Measurements from ENCODE around the gene CCNL1.

CCNL1 gene

DNA sequence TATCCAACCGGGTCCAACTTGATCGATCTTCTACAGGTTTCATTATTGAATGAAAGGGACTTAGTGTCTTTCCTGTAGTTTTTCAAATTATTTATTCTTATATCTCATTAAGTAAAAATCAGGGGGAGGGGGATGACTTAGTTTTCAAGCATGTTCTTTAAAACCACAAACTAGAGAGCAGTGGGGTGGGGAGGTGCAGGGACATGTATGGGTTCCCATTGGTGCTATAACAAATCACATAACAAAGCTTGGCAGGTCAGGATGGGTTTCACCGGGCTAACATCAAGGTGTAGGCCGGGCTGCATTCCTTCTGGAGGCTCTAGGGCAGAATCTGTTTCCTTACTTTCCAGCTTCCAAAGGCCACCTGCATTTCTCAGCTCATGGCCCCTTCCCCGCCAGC is 32.7 kb downstream of the CCNL1 start:
- no peak for DNase-seq (ENCODE audit: low spot score)
- TF ChIP-seq, protein P1, sequence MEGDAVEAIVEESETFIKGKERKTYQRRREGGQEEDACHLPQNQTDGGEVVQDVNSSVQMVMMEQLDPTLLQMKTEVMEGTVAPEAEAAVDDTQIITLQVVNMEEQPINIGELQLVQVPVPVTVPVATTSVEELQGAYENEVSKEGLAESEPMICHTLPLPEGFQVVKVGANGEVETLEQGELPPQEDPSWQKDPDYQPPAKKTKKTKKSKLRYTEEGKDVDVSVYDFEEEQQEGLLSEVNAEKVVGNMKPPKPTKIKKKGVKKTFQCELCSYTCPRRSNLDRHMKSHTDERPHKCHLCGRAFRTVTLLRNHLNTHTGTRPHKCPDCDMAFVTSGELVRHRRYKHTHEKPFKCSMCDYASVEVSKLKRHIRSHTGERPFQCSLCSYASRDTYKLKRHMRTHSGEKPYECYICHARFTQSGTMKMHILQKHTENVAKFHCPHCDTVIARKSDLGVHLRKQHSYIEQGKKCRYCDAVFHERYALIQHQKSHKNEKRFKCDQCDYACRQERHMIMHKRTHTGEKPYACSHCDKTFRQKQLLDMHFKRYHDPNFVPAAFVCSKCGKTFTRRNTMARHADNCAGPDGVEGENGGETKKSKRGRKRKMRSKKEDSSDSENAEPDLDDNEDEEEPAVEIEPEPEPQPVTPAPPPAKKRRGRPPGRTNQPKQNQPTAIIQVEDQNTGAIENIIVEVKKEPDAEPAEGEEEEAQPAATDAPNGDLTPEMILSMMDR (IDR thresholded peaks at IDR 0.05; ENCODE audit: extremely low read depth, missing control alignments): no peak

DNA sequence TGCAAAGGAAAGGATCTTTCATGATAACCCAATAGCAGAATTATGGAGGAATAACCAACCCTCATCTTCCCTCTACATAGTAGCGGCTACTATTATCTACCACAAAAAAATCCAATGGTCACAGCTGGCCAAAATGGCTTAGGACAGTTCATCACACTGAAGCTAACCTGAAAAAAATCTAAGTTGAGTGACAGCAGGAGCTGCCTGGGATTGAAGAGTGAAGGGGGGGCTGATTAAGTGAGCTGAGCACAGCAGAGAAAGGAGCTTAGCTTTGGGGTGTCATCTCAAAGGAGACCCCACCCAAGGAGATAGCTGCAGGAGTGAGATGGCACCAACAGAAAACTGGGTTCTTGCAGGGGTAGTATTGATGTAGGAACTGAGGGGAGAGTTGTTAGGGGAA is 33.6 kb downstream of the CCNL1 start:
- no peak for DNase-seq (ENCODE audit: low spot score)
- TF ChIP-seq, protein P1 (IDR thresholded peaks at IDR 0.05; ENCODE audit: extremely low read depth, missing control alignments): no peak

- no peak for DNase-seq (ENCODE audit: low spot score)
- TF ChIP-seq, protein P1 (IDR thresholded peaks at IDR 0.05; ENCODE audit: extremely low read depth, missing control alignments): no peak
These were observed 34.8 kb downstream of the CCNL1 start for GRCh38 chr3:157125101-157125500.

DNA sequence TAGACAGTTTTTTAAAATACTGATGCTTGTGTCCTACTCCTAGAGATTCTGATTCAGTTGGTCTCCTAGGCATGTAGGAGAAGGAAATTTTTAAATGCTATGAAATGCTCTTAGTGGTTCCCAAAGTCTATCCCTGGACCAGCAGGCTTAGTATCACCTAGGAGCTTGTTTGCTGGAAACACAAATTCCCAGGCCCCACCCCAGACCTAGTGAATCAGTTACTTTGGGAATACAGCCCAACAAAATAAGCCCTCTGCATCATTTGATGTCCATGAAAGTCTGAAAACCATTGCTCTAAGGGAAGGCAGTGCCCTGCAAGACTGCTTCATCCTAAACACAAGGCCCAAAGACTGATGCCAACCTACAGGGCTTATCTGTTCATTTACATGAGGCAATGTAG is 36.3 kb downstream of the CCNL1 start:
- DNase-seq (ENCODE audit: low spot score): no peak
- TF ChIP-seq, protein P1 (IDR thresholded peaks at IDR 0.05; ENCODE audit: extremely low read depth, missing control alignments): no peak

DNA sequence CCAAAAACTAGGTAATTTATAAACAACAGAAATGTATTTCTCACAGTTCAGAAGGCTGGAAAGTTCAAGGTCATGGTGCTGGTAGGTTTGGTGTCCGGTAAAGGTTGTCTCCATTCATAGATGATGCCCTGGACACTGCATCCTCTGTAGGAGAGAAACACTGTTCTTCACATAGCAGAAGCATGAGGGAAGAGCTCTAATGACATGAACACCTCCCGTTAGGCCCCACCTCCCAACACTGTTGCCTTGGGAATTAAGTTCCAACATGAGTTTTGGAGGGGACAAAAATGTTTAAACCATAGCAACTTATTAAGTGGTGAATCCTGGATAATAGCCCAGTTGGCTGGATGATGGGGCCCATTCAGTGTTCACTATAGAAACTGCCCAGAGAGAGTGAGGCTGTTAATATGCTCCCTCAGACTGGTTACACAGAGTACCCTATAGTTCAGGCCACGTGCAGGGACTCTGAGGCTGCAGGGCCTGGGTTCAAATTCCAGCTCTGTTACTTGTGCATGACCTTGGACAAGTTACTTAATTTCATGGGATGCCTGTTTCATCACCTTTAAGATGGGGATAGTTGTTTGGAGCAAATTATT is 37.0 kb downstream of the CCNL1 start:
- TF ChIP-seq, protein P1 (IDR thresholded peaks at IDR 0.05; ENCODE audit: extremely low read depth, missing control alignments): no peak

GRCh38 chr3:157122116-157122515 is 37.8 kb downstream of the CCNL1 start:
- TF ChIP-seq, protein P1 (IDR thresholded peaks at IDR 0.05; ENCODE audit: extremely low read depth, missing control alignments): no peak
- no peak for DNase-seq (ENCODE audit: low spot score)

More for the DNA sequence above, 37.0 kb downstream of the CCNL1 start:
- DNase-seq (ENCODE audit: low spot score): no peak

GRCh38 chr3:157121522-157121921 is 38.4 kb downstream of the CCNL1 start:
- no peak for DNase-seq (ENCODE audit: low spot score)
- TF ChIP-seq, protein P1 (IDR thresholded peaks at IDR 0.05; ENCODE audit: extremely low read depth, missing control alignments): no peak

All from GM20000 (cell line).